Measurements from ENCODE around the gene DEFB118.

DNA sequence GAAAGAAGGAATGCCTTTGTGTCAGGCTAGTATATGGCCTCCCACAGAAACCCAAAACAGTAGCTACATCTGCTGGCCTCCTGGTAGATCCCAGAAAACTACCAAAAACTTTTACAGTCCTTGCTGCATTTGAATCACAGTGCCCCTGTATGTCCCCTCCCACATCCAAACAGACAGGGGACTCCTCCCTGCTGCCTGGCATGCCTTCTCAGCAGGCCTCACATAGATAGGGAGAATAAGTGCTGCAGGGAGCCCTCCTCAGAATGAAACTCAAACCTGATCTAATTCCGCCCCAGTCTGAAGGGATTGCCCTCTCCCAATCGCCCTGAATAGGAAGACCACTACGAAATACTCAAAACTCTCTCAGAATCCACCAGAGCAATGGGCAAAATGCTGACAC lies 45.9 kb upstream of the DEFB118 start:
- TF ChIP-seq POLR2AphosphoS5 (IDR thresholded peaks at IDR 0.05; ENCODE audit: low read depth, low read length) (no peak), POLR2A (IDR thresholded peaks at IDR 0.05; ENCODE audit: low read depth, low read length) (no peak)
